HG02884 (cell line): Measurements from ENCODE around the gene EPHA1.
"Not testable (repeated sequence)": the region's sequence is repeated elsewhere in the genome, so short reads cannot be mapped to it uniquely, and the experiment has no call there.

Experiments used
- ATAC-seq: cut with Tn5 transposase; IDR thresholded peaks from one replicate; pipeline ENCODE4 v1.9.1; 2021; ENCODE audit warnings: mild to moderate bottlenecking, moderate library complexity; ENCODE audit not compliant: unreplicated experiment

Gene EPHA1

DNA sequence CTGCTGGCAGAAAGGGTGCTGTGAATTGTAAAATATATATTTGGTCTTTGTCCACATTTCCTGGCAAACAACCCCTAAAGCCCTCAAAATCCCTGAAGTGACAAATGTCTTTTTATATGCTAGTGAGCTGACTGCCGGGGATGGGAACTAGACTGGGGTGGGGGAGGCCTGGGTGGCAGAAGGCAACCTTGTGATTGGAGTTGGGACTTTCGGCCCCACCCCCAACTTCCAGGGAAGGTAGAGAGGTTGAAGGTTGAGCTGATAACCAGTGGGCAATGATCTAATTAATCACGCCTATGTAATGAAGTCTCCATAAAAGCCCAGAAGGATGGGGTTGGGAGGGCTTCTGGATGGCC is 2.7 kb downstream of the EPHA1 start:
- ATAC-seq = no peak

DNA sequence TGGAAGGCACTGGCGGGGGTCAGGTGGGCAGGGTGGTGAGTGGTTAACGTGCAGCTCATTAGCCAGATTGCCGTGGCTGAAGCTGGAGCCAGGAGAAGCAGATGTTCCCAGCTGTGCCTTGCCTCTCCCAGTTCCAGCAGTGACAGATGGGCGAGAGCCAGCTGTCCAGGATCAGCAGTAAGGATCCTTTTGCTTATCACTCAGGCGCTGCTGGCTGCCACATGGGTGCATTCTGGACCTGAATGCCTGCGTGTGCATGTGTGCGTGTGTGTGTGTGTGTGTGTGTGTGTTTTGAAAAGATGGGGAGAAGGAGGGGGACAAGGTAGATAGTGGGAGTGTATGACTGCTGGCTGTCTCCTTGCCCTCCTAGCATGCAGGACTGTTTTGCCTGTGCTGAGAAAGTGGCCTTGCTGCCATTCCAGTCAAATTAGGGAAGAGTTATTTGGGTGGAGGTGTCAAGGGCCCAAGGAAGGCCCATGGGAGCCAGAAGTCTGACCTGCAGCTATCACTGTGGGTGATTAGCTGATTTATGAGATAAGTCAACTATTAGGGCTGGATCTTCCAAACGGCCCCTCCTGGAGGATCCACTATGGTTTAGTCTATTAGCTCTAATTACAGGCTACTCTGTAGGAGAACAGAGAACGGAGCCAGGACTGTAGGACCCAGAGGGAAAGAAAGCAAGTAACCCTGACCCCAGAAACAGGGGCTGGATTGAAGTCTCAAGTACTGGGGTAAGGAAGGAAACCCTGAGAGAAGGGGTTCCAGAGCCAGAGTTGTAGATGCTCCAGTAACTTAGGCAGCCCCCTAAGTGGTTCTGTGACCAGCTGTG is 3.3 kb downstream of the EPHA1 start:
- no peak for ATAC-seq

- ATAC-seq = not testable (repeated sequence)
Observed at GRCh38 chr7:143402233-143402632, 6.4 kb downstream of the EPHA1 start.

- no peak for ATAC-seq
Observed at GRCh38 chr7:143401265-143401664, 7.4 kb downstream of the EPHA1 start.

DNA sequence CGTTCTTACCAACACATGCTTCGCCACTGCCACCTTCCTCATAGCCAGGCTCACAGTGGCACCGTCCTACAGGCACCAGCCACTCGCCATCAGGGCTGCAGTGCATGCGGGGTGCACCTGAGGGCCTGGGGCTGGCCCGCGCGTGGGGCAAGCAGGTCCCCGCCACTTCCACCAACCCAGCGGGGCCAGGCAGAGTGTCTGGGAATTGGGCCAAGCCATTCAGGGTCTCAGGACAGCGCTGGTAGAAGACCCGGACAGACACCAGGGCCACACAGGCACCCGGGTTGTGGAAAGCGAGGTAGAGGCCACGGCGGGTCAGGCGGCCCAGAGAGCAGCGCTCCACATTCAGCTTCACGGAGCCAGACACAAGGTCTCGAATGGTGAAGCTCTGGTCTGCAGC is 9.0 kb downstream of the EPHA1 start:
- no peak for ATAC-seq

DNA sequence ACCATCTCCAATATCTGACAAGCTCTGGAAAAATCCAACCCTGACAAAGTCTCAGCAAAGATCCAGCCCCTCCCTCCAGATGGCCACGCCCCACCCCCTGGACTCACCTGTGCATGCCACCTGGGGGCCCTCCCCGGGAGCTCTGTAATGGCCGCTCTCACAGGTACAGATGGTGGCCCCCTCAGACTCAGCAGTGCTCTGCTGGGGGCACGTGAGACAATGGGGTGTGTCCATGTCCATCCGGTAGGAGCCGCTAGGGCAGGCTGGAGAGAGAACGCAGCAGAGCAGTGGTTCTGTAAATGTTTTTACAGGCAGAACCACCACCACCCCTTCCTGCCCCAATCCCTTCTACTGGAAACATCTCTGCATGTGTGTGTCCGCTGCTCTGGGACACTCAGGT is 9.5 kb downstream of the EPHA1 start:
- no peak for ATAC-seq

DNA sequence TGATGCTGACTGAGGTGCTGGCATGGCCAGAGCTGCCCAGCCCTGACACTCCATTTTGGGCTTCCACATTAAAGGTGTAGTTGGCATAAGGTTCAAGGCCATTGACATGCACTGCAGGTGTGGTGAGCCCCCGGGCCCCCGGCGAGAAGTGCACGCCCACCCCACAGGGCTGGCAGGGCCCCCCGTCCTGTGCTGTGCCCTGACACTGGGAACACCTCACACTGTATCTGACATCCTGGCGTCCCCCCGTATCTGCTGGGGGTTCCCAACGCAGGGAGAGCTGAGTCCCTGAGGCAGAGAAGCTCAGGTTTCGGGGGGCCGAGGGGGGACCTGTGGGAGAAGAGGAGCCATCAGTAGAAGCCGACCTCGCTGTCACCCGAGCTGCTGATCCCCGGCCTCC is 10.0 kb downstream of the EPHA1 start:
- no peak for ATAC-seq

DNA sequence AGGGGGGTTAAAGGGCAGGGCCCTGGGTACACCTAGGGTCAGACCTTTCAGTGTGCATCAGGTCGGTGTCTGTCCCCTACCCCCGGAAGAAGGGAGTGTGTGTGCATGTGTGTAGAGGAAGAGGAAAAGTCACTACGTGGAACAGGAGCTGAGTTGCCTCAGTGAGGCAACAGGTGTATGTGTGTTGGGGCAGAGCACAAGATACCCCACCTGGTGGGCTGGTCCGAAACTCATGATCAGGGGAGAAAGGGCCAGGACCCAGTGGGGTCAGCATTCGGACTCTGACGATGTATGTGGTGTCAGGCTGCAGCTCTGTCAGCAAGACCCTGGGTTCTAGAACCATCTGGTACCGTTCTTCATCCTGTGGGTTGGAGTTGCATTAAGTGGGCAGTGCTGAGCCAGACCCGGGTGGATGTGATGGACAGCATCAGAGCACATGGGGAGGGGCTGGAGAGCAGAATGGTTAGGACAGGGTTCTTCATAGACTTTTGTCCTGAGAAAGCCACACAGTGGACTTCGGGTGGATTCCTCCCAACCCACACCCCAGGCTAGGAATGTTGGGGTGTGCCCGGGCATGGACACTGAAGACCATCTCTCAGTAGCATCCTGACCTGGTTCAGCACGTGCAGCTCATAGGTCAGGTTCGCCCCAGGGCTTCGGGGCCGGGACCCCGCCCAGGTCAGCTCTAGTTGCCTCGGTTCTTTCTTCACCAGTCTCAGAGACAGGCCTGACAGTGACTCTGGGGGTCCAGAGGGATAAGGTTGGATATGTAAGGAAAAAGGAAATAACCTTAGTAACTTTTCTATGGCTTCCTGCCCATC is 10.7 kb downstream of the EPHA1 start:
- ATAC-seq = no peak

GRCh38 chr7:143396625-143397556 is 11.8 kb downstream of the EPHA1 start:
- no peak for ATAC-seq

DNA sequence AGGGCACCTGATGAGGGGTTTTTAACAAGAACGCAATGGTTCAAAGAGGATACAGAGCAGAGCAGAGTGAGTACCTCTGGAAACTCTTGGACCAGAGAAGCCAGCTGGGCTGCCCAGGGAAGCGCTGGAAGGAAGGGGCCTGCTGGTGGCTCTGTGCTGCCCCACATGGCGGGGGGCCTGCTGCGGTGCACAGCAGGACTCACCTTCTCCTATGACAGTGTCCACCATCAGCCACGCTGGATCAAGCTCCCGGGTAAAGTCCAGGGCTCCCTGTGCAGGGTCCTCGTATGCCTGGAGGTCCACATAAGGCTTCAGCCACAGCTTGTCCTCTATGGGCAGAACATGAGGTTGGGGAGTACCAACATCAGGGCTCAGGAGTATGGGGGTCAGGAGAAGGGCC is 12.5 kb downstream of the EPHA1 start:
- no peak for ATAC-seq

- no peak for ATAC-seq
Observed at GRCh38 chr7:143395187-143396149, 13.2 kb downstream of the EPHA1 start.

GRCh38 chr7:143394777-143395176 is 13.9 kb downstream of the EPHA1 start:
- no peak for ATAC-seq

DNA sequence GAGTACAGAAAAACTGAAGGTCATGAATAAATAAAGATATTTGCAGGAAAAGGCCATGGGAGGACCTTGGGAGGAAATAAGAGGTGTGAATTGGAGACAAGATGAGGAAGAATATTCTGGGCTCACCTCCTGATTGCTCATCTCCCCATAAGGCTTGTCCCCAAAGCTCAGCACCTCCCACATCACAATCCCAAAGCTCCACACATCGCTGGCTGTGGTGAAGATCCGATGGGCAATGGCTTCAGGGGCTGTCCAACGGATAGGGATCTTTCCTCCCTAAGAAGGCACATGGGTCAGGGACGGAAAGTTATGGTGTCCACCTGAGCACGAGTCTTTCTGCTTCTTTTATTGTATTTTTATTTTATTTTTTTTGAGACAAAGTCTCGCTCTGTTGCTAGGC is 14.6 kb downstream of the EPHA1 start:
- no peak for ATAC-seq

- ATAC-seq = no peak
Observed at GRCh38 chr7:143393267-143394041, 15.2 kb downstream of the EPHA1 start.

- no peak for ATAC-seq
Observed at GRCh38 chr7:143392875-143393266, 15.8 kb downstream of the EPHA1 start.

DNA sequence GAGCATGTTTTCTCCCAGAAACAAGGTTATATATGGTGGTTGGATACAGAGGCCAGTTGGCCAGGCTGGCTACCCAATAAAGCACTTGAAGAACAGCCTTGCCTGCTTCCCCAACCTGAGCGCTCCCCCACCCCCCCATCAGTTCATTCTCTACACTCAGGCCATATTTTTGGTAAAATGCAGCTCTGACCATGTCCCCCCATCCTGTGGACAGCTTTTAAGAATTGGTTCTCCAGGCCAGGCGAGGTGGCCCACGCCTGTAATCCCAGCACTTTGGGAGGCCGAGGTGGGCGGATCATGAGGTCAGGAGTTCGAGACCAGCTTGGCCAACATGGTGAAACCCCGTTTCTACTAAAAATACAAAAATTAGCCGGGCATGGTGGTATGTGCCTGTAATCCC is 16.2 kb downstream of the EPHA1 start:
- not testable (repeated sequence) for ATAC-seq

GRCh38 chr7:143391462-143392404 is 16.9 kb downstream of the EPHA1 start:
- no peak for ATAC-seq

DNA sequence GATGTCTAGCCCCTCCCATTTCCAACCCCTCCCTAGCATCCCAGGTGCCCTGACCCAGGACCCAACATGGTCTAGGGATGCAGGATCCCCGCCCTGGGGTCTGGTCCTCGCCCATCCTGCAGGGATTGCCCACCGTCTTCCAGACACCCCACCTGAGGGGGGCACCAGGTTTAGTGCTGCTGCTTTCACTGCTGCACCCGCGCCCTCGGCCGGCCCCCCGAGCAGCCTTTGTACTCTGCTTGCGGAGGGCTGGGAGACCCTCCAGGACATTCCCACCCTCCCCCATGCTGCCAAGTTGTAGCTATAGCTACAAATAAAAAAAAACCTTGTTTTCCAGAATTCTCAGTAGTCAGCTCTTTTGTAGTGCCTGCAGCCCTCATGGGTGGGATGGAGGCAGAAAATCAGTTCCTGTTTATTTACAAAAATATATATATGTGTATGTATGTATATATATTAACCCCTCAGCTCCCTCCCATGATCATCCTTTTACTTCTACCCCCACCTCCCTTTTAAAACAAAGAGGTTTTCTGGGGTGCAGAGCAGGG is 17.8 kb downstream of the EPHA1 start:
- no peak for ATAC-seq
